H1 (cell line): Measurements from ENCODE around the gene TTLL9. TPM values are rescaled to one million over a fixed set of nuclear protein-coding genes. Genes with fewer than 3 reads are reported as not detected.

Source experiments
- CTCF ChIA-PET: fragments of 300-600 bp; sonication (Branson Sonifier 250); formaldehyde crosslinking; loops from one replicate; lab custom pipeline; 2021; ENCODE audit not compliant: partially characterized antibody; lab: Charles Lee
- POLR2A ChIA-PET: fragments of 300-600 bp; sonication (Branson Sonifier 250); formaldehyde crosslinking; loops from one replicate; lab custom pipeline; 2021; ENCODE audit warnings: inconsistent platforms; ENCODE audit not compliant: partially characterized antibody; lab: Charles Lee
- DNase-seq, 2 experiments: peaks; one replicate each; pipeline versions ENCODE4 v3.0.0 to v3.0.0-alpha.2; 2010 to 2022; ENCODE audit warnings: low spot score in 2 of 2, low read depth in 1 of 2, mixed read lengths in 1 of 2
- FAIRE-seq: peaks from 2 replicates; lab custom pipeline; 2011; peaks lifted over from hg19 to GRCh38; lab: Jason Lieb, UNC
- H2AFZ ChIP-seq: 2 replicates; pipeline ENCODE4 v1.8.1; 2012; ENCODE audit warnings: low read length, inconsistent platforms
- H2AK5ac ChIP-seq: 2 replicates; pipeline ENCODE4 v1.6.1; 2013; ENCODE audit warnings: low read depth, low read length
- H2BK120ac ChIP-seq: replicated peaks from 2 replicates; pipeline ENCODE3; 2013; ENCODE audit warnings: low read depth, low read length, inconsistent platforms
- H2BK12ac ChIP-seq: 2 replicates; pipeline ENCODE4 v1.6.1; 2013; ENCODE audit warnings: low read depth, low read length
- H2BK15ac ChIP-seq: 2 replicates; pipeline ENCODE4 v1.6.1; 2013; ENCODE audit warnings: low read length
- H2BK20ac ChIP-seq: 2 replicates; pipeline ENCODE4 v1.6.1; 2013; ENCODE audit warnings: low read length
- H2BK5ac ChIP-seq: 2 replicates; pipeline ENCODE4 v1.6.1; 2013; ENCODE audit warnings: low read depth, low read length
- H3K14ac ChIP-seq: 2 replicates; pipeline ENCODE4 v1.6.1; 2013; ENCODE audit warnings: inconsistent platforms; ENCODE audit not compliant: insufficient read length
- H3K18ac ChIP-seq: 2 replicates; pipeline ENCODE4 v1.6.1; 2013; ENCODE audit warnings: low read length; ENCODE audit errors: extremely low read depth
- H3K23ac ChIP-seq: 2 replicates; pipeline ENCODE4 v1.6.1; 2013; ENCODE audit warnings: inconsistent platforms; ENCODE audit not compliant: insufficient read length
- H3K23me2 ChIP-seq: 2 replicates; pipeline ENCODE4 v1.6.1; 2013; ENCODE audit warnings: low read depth, low read length
- H3K27ac ChIP-seq: 2 replicates; pipeline ENCODE4 v1.6.1; 2011; ENCODE audit warnings: low read depth, low read length, inconsistent platforms
- H3K27me3 ChIP-seq, 4 experiments: replicated peaks in 1 of 4; 1 replicate in 1 of 4; 2 replicates in 3 of 4; pipeline versions ENCODE4 v1.6.1 to v1.8.1; 2011 to 2013; ENCODE audit warnings: low read length in 3 of 4, mild to moderate bottlenecking in 3 of 4, inconsistent platforms in 2 of 4, mixed read lengths in 2 of 4, moderate library complexity in 1 of 4; ENCODE audit not compliant: control insufficient read depth in 3 of 4, insufficient read depth in 3 of 4; ENCODE audit errors: extremely low read depth in 1 of 4
- H3K36me3 ChIP-seq, 4 experiments: 2 replicates each; pipeline versions ENCODE4 v1.6.1 to v1.8.1; 2011 to 2013; ENCODE audit warnings: mild to moderate bottlenecking in 4 of 4, low read length in 3 of 4, moderate library complexity in 2 of 4, control low read depth in 1 of 4, inconsistent platforms in 1 of 4; ENCODE audit not compliant: insufficient read depth in 4 of 4, control insufficient read depth in 2 of 4
- H3K4ac ChIP-seq: replicated peaks from 2 replicates; pipeline ENCODE3; 2013; ENCODE audit warnings: low read length, low read depth, mixed read lengths, inconsistent platforms; ENCODE audit not compliant: insufficient read length
- H3K4me1 ChIP-seq, 4 experiments: replicated peaks in 1 of 4; 1 replicate in 1 of 4; 2 replicates in 3 of 4; pipeline versions ENCODE4 v1.6.1 to v1.8.1; 2011 to 2013; ENCODE audit warnings: low read length in 3 of 4, inconsistent platforms in 2 of 4, mixed read lengths in 1 of 4; ENCODE audit not compliant: insufficient read depth in 4 of 4, control insufficient read depth in 3 of 4
- H3K4me2 ChIP-seq, 2 experiments: 2 replicates each; pipeline versions ENCODE4 v1.6.1 to v1.8.1; 2011 to 2013; ENCODE audit warnings: low read depth in 2 of 2, low read length in 2 of 2, control low read depth in 1 of 2, inconsistent platforms in 1 of 2, mild to moderate bottlenecking in 1 of 2; ENCODE audit not compliant: insufficient read depth in 1 of 2
- H3K4me3 ChIP-seq, 4 experiments: fragments of 200-600, 300-600 bp in 1 of 4; sonication (generic), shearing (Covaris generic), sonication (Bioruptor Twin) in 1 of 4; 2 replicates each; pipeline versions ENCODE4 v1.5.1 to v1.8.1; 2011 to 2016; ENCODE audit warnings: low read length in 4 of 4, low read depth in 3 of 4, control low read depth in 2 of 4, inconsistent platforms in 2 of 4, mild to moderate bottlenecking in 2 of 4, mixed read lengths in 1 of 4, moderate library complexity in 1 of 4; ENCODE audit not compliant: insufficient read depth in 2 of 4; ENCODE audit errors: extremely low read depth in 1 of 4
- H3K56ac ChIP-seq: replicated peaks from 2 replicates; pipeline ENCODE3; 2013; ENCODE audit warnings: low read depth, mild to moderate bottlenecking, mixed read lengths, low read length, inconsistent platforms; ENCODE audit not compliant: insufficient read length
- H3K79me1 ChIP-seq: 2 replicates; pipeline ENCODE4 v1.6.1; 2013; ENCODE audit warnings: low read depth, low read length, control low read depth
- H3K79me2 ChIP-seq, 2 experiments: 2 replicates each; pipeline versions ENCODE4 v1.6.1 to v1.8.1; 2012 to 2013; ENCODE audit warnings: low read length in 2 of 2, mild to moderate bottlenecking in 2 of 2, inconsistent platforms in 1 of 2; ENCODE audit not compliant: insufficient read depth in 2 of 2, control insufficient read depth in 1 of 2
- H3K9ac ChIP-seq, 4 experiments: replicated peaks in 1 of 4; 1 replicate in 1 of 4; 2 replicates in 3 of 4; pipeline versions ENCODE4 v1.6.1 to v1.8.1; 2011 to 2013; ENCODE audit warnings: low read depth in 3 of 4, low read length in 3 of 4, control low read depth in 2 of 4, mild to moderate bottlenecking in 2 of 4, moderate library complexity in 2 of 4, inconsistent platforms in 1 of 4; ENCODE audit errors: extremely low read depth in 1 of 4
- H3K9me3 ChIP-seq, 2 experiments: 2 replicates each; pipeline versions ENCODE4 v1.6.1 to v1.8.1; 2012 to 2013; ENCODE audit warnings: mild to moderate bottlenecking in 2 of 2, moderate library complexity in 2 of 2, control low read depth in 1 of 2, inconsistent platforms in 1 of 2, low read depth in 1 of 2, low read length in 1 of 2, mixed read lengths in 1 of 2; ENCODE audit not compliant: insufficient read depth in 2 of 2
- H4K20me1 ChIP-seq, 2 experiments: replicated peaks in 1 of 2; 2 replicates each; pipeline versions ENCODE3 to v1.8.1; 2011 to 2013; ENCODE audit warnings: inconsistent platforms in 2 of 2, low read length in 2 of 2, mild to moderate bottlenecking in 1 of 2; ENCODE audit not compliant: insufficient read depth in 2 of 2, control insufficient read depth in 1 of 2
- H4K5ac ChIP-seq: 2 replicates; pipeline ENCODE4 v1.6.1; 2013; ENCODE audit warnings: low read length, low read depth, mixed read lengths, inconsistent platforms; ENCODE audit not compliant: insufficient read length
- H4K8ac ChIP-seq: 2 replicates; pipeline ENCODE4 v1.8.0; 2013; ENCODE audit warnings: mild to moderate bottlenecking, moderate library complexity, low read length, inconsistent platforms; ENCODE audit not compliant: insufficient read depth; ENCODE audit errors: extremely low read depth
- H4K91ac ChIP-seq: replicated peaks from 2 replicates; pipeline ENCODE3; 2013; ENCODE audit warnings: low read length, mixed read lengths, inconsistent platforms; ENCODE audit not compliant: insufficient read length
- BACH1 ChIP-seq: IDR thresholded peaks from 2 replicates; pipeline ENCODE4 v1.6.1; 2012; ENCODE audit warnings: low read length, improper control_type of control experiment
- BCL11A ChIP-seq, 2 experiments: IDR thresholded peaks; one replicate each; pipeline ENCODE4 v1.6.1; 2011; ENCODE audit warnings: low read depth in 2 of 2, low read length in 2 of 2, mild to moderate bottlenecking in 2 of 2
- CBX5 ChIP-seq: fragments of 300-800, 300-1000 bp; sonication (generic); IDR thresholded peaks from 2 replicates; pipeline ENCODE4 v1.7.1; 2016; ENCODE audit warnings: antibody characterized with exemption, low read length, low read depth
- CHD1 ChIP-seq: IDR thresholded peaks from 2 replicates; pipeline ENCODE4 v1.6.1; 2012; ENCODE audit warnings: low read depth, low read length, improper control_type of control experiment
- CHD2 ChIP-seq: IDR thresholded peaks from 2 replicates; pipeline ENCODE4 v1.6.1; 2012; ENCODE audit warnings: low read length, improper control_type of control experiment
- E2F6 ChIP-seq: IDR thresholded peaks from 2 replicates; pipeline ENCODE4 v1.6.1; 2012; ENCODE audit warnings: inconsistent platforms
- EP300 ChIP-seq, 2 experiments: IDR thresholded peaks; 1 replicate in 1 of 2; 2 replicates in 1 of 2; pipeline ENCODE4 v1.6.1; 2011 to 2012; ENCODE audit warnings: low read depth in 2 of 2, low read length in 2 of 2, mild to moderate bottlenecking in 2 of 2, borderline replicate concordance in 1 of 2, inconsistent platforms in 1 of 2, moderate library complexity in 1 of 2
- GABPA ChIP-seq: IDR thresholded peaks from 2 replicates; pipeline ENCODE4 v1.6.1; 2011; ENCODE audit warnings: mild to moderate bottlenecking, low read length, moderate library complexity, borderline replicate concordance; ENCODE audit not compliant: insufficient read depth
- HDAC6 ChIP-seq: IDR thresholded peaks from one replicate; pipeline ENCODE4 v1.7.1; 2012; ENCODE audit warnings: low read depth, mild to moderate bottlenecking, inconsistent platforms, low read length, moderate library complexity
- MAX ChIP-seq: IDR thresholded peaks from 2 replicates; pipeline ENCODE4 v1.6.1; 2012; ENCODE audit warnings: inconsistent platforms
- USF2 ChIP-seq: IDR thresholded peaks from 2 replicates; pipeline ENCODE4 v1.6.1; 2011; ENCODE audit warnings: low read length, improper control_type of control experiment
- WGBS, 2 experiments: shearing (Covaris generic) in 1 of 2; methylation state at CpG; one replicate each; pipeline versions ENCODE4 v1.1.6 to v1.1.7; 2013 to 2015; ENCODE audit warnings: low lambda C conversion rate in 2 of 2, mixed read lengths in 2 of 2, inconsistent platforms in 1 of 2, low coverage in 1 of 2, missing lambda C conversion rate in 1 of 2; ENCODE audit not compliant: insufficient replicate concordance in 2 of 2, insufficient coverage in 1 of 2, insufficient read length in 1 of 2; ENCODE audit errors: extremely low coverage in 1 of 2, missing lambda C conversion rate in 1 of 2; 5-methylcytosine and 5-hydroxymethylcytosine counted together
- polyA plus RNA-seq, 7 experiments: library from polyadenylated mRNA; depleted of rRNA in 3 of 7; stranded (reverse) in 5 of 7; unstranded in 2 of 7; fragments of >200 nt in 5 of 7; fragments of 200-250 nt in 2 of 7; gene quantifications; 1 replicate in 5 of 7; 2 replicates in 1 of 7; 4 replicates in 1 of 7; pipeline versions ENCODE4 v1.2.1 to v1.2.3, GENCODE V29; 2011 to 2013; ENCODE audit warnings: missing spikeins in 2 of 7, mixed read lengths in 2 of 7
- total RNA-seq: library from RNA; stranded (reverse); fragmentation: NEBNext Ultra II Directional; extraction: Animal tissue kit (Norgen Biotek cat#: 25700); gene quantifications from 2 replicates; pipeline ENCODE4 v1.2.1, GENCODE V29; 2021

The TTLL9 gene
- total and polyA plus RNA-seq, 2 of the 8 experiments (the other 6 are each of a cell fraction or from before 2014, with no cell fraction given): 0.06 TPM; not detected in 1

GRCh38 chr20:31831771-31832306, 38.6 kb upstream of the TTLL9 start:
- Histone ChIP-seq H3K4me3 (no peak overlapping the region), H3K36me3 (no peaks in the 10 kb centered on the region; a peak in 1 of 8 replicates), H3K4ac (no peak overlapping the region), H3K23me2 (no peaks in the 10 kb centered on the region), H3K23ac (no peak overlapping the region), H2BK15ac (no peak overlapping the region), H3K4me1 (peaks cover 0 to 12% (median 10%) of the 10 kb centered on the region in 4 experiments; a peak in 5 of 7 replicates), H3K56ac (no peak overlapping the region), H4K8ac (no peak overlapping the region; the same call in 1 of the 2 replicates), H3K18ac (no peak overlapping the region; the same call in 1 of the 2 replicates), H3K4me2 (no peak overlapping the region), H2AFZ (no peak overlapping the region), H3K14ac (no peak overlapping the region), H3K79me2 (no peaks in the 10 kb centered on the region), H3K27me3 (no peaks in the 10 kb centered on the region), H2BK20ac (no peak overlapping the region), H3K9me3 (no peaks in the 10 kb centered on the region), H4K5ac (no peak overlapping the region), H3K79me1 (no peaks in the 10 kb centered on the region), H2BK12ac (no peak overlapping the region), H2BK5ac (no peak overlapping the region), H3K9ac (no peak overlapping the region; a peak in 1 of 7 replicates), H2BK120ac (no peak overlapping the region), H2AK5ac (no peak overlapping the region; the same call in 1 of the 2 replicates), H4K91ac (no peak overlapping the region), H4K20me1 (no peaks in the 10 kb centered on the region), H3K27ac (no peak overlapping the region)
- WGBS, 2 experiments: 94% methylated on average over 17 of the region's 17 CpGs; no CpG with 5 or more reads in 1 of the 2 experiments
- ChIA-PET CTCF (interaction anchor here (0.9 to 7.2 kb wide), 4 partner anchors 8 to 120 kb away, joined by 3 to 73 read pairs (median 5); partner anchors contain the start of gene PDRG1), POLR2A (interaction anchor here (1.0 kb wide), 1 partner anchor 9 kb away, joined by 3 read pairs; no protein-coding TSS in a partner anchor)
- DNase-seq (no peak), FAIRE-seq (no peak)
- TF ChIP-seq CHD1 (no peak), BACH1 (no peak), GABPA (no peak), BCL11A (IDR thresholded peaks at IDR 0.05; ENCODE audit: low read depth in 2 of 2, low read length in 2 of 2) (no peak), HDAC6 (no peak), E2F6 (no peak), CHD2 (no peak), MAX (no peak), CBX5 (no peak), USF2 (no peak), EP300 (IDR thresholded peaks at IDR 0.05; ENCODE audit: borderline replicate concordance in 1 of 2, low read depth in 2 of 2, low read length in 2 of 2) (no peak)
